Neural crest cell (in vitro differentiated cells): ENCODE measurements around the gene MSGN1. TPM values are rescaled to one million over a fixed set of nuclear protein-coding genes. Genes with fewer than 3 reads are reported as not detected.

Source experiments
- DNase-seq: peaks from one replicate; pipeline ENCODE4 v3.0.0; 2021; ENCODE audit warnings: low read depth, mixed read lengths, low spot score
- H3K27ac Mint-ChIP-seq: one replicate; pipeline ENCODE4 v1.8.0; 2021; ENCODE audit warnings: mild to moderate bottlenecking, mixed read lengths; ENCODE audit not compliant: unreplicated experiment
- H3K27me3 Mint-ChIP-seq: 2 replicates; pipeline ENCODE4 v1.8.0; 2021; ENCODE audit warnings: low read depth, mild to moderate bottlenecking, mixed read lengths
- H3K36me3 Mint-ChIP-seq: 2 replicates; pipeline ENCODE4 v1.8.0; 2021; ENCODE audit warnings: low read depth, mild to moderate bottlenecking, mixed read lengths
- H3K4me1 Mint-ChIP-seq: 2 replicates; pipeline ENCODE4 v1.8.0; 2021; ENCODE audit warnings: mixed read lengths
- H3K4me3 Mint-ChIP-seq: one replicate; pipeline ENCODE4 v1.8.0; 2021; ENCODE audit warnings: mild to moderate bottlenecking, mixed read lengths
- H3K9me3 Mint-ChIP-seq: 2 replicates; pipeline ENCODE4 v1.8.0; 2021; ENCODE audit warnings: mixed read lengths
- total RNA-seq: library from RNA; stranded (reverse); gene quantifications from 2 replicates; pipeline ENCODE4 v1.2.1, GENCODE V29; 2021
- TF ChIP-seq, protein P1 (sequence below): fragments of 200-600 bp; sonication (generic); conservative IDR thresholded peaks from 2 replicates; pipeline ENCODE4 v1.5.0; 2021; ENCODE audit warnings: antibody characterized with exemption, mild to moderate bottlenecking

MSGN1 gene
- total RNA-seq, 1 donor from 2014 or later: not detected

DNA sequence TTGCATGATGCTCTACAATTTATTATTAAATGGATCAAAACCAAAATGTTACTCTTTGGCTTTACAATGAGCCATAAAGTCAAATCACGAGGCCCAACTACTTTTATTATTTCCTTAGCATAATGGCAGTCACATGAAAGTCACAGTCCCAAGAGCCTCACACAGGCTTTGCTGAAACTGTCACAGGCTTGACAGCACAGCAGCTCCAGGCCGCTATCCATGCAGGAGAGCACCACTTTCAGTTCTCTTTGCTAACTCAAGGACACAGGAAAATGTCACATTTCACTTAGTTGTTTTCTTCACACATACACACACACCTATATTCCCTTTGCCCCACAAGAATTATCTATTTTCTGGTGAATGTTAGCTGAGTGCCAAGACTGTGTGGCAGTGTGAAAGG is 11.1 kb upstream of the MSGN1 start:
- Mint-ChIP-seq H3K27ac (no peak overlapping the region), H3K4me3 (no peak overlapping the region), H3K36me3 (no peaks in the 10 kb centered on the region), H3K27me3 (peaks cover 3% of the 10 kb centered on the region), H3K4me1 (peaks cover 14% of the 10 kb centered on the region), H3K9me3 (no peaks in the 10 kb centered on the region)
- DNase-seq: no peak
- TF ChIP-seq, protein P1, sequence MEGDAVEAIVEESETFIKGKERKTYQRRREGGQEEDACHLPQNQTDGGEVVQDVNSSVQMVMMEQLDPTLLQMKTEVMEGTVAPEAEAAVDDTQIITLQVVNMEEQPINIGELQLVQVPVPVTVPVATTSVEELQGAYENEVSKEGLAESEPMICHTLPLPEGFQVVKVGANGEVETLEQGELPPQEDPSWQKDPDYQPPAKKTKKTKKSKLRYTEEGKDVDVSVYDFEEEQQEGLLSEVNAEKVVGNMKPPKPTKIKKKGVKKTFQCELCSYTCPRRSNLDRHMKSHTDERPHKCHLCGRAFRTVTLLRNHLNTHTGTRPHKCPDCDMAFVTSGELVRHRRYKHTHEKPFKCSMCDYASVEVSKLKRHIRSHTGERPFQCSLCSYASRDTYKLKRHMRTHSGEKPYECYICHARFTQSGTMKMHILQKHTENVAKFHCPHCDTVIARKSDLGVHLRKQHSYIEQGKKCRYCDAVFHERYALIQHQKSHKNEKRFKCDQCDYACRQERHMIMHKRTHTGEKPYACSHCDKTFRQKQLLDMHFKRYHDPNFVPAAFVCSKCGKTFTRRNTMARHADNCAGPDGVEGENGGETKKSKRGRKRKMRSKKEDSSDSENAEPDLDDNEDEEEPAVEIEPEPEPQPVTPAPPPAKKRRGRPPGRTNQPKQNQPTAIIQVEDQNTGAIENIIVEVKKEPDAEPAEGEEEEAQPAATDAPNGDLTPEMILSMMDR: no peak

GRCh38 chr2:17805717-17806363 is 10.4 kb upstream of the MSGN1 start:
- peaks cover 8% of the 10 kb centered on the region for H3K4me1 Mint-ChIP-seq
- H3K36me3 Mint-ChIP-seq: no peaks in the 10 kb centered on the region
- no peak overlapping the region for H3K27ac Mint-ChIP-seq
- TF ChIP-seq, protein P1: no peak
- no peak overlapping the region for H3K4me3 Mint-ChIP-seq
- DNase-seq: no peak
- no peaks in the 10 kb centered on the region for H3K9me3 Mint-ChIP-seq
- H3K27me3 Mint-ChIP-seq: peaks cover 3% of the 10 kb centered on the region

- no peaks in the 10 kb centered on the region for H3K36me3 Mint-ChIP-seq
- H3K27me3 Mint-ChIP-seq: peaks cover 3% of the 10 kb centered on the region
- H3K27ac Mint-ChIP-seq: no peak overlapping the region
- no peaks in the 10 kb centered on the region for H3K9me3 Mint-ChIP-seq
- TF ChIP-seq, protein P1: no peak
- no peak overlapping the region for H3K4me3 Mint-ChIP-seq
- DNase-seq: no peak
- H3K4me1 Mint-ChIP-seq: peaks cover 3% of the 10 kb centered on the region
These were observed 3.1 kb upstream of the MSGN1 start for GRCh38 chr2:17813010-17813741.

- Mint-ChIP-seq H3K9me3 (no peaks in the 10 kb centered on the region), H3K36me3 (no peaks in the 10 kb centered on the region), H3K27me3 (no peaks in the 10 kb centered on the region), H3K4me1 (peaks cover 3% of the 10 kb centered on the region), H3K4me3 (no peak overlapping the region), H3K27ac (no peak overlapping the region)
- no peak for DNase-seq
- TF ChIP-seq, protein P1: no peak
These were observed 2.4 kb upstream of the MSGN1 start for GRCh38 chr2:17813742-17814473.

DNA sequence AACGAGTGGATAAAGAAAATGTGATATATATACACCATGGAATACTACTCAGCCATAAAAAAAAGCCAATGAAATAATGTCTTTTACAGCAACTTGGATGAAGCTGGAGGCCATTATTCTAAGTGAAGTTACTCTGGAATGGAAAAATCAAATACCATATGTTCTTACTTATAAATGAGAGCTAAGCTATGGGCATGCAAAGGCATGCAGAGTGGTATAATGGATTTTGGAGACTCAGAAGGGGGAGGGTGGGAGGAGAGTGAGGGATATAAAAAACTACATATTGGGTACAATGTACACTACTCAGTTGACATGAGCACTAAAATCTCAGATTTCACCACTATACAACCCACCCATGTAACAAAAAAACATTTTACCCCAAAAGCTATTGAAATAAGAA is 1.7 kb upstream of the MSGN1 start:
- TF ChIP-seq, protein P1: no peak

More for the DNA sequence above, 1.7 kb upstream of the MSGN1 start:
- Mint-ChIP-seq H3K4me1 (peaks cover 3% of the 10 kb centered on the region), H3K27ac (no peak overlapping the region), H3K36me3 (no peaks in the 10 kb centered on the region), H3K9me3 (no peaks in the 10 kb centered on the region), H3K27me3 (no peaks in the 10 kb centered on the region), H3K4me3 (no peak overlapping the region)
- no peak for DNase-seq
